GM12878 (cell line): ENCODE results near the gene HDDC3. TPM values are rescaled to one million over a fixed set of nuclear protein-coding genes. Genes with fewer than 3 reads are reported as not detected.

Experiments
- ATAC-seq: fragments of 200-7000 bp; cut with Tn5 transposase; 3 replicates; pipeline ENCODE4 v1.9.1; 2020; ENCODE audit warnings: mild to moderate bottlenecking, moderate library complexity
- BruUV-seq: library from RNA; stranded (reverse); fragments of 400-500 nt; replicated peaks from 2 replicates; lab custom pipeline; 2021; lab: Mats Ljungman, UMichigan
- CTCF ChIA-PET: fragments of 300-600 bp; sonication (Branson Sonifier 250); formaldehyde crosslinking; extraction: SDS; loops from one replicate; lab custom pipeline; 2021; ENCODE audit warnings: inconsistent platforms; lab: Yijun Ruan, JAX
- POLR2A ChIA-PET: fragments of 350-600 bp; formaldehyde crosslinking; extraction: SDS; loops from one replicate; lab custom pipeline; 2021; ENCODE audit warnings: inconsistent platforms; lab: Charles Lee
- RAD21 ChIA-PET: fragments of 300-600 bp; sonication (Branson Sonifier 250); formaldehyde crosslinking; loops from one replicate; lab custom pipeline; 2023; ENCODE audit warnings: antibody characterized with exemption; ENCODE audit not compliant: unreplicated experiment; lab: Charles Lee
- SMC1A ChIA-PET: fragments of 300-600 bp; sonication (Branson Sonifier 250); formaldehyde crosslinking; loops from one replicate; lab custom pipeline; 2023; ENCODE audit not compliant: unreplicated experiment, uncharacterized antibody; lab: Charles Lee
- DNase-seq: peaks from one replicate; pipeline ENCODE4 v3.0.0-alpha.2; 2011; ENCODE audit warnings: low read depth, low spot score
- FAIRE-seq: peaks from 3 replicates; lab custom pipeline; 2011; peaks lifted over from hg19 to GRCh38; lab: Jason Lieb, UNC
- H2AFZ ChIP-seq: 2 replicates; pipeline ENCODE4 v1.6.0; 2011; ENCODE audit warnings: low read depth, low read length, control low read depth; ENCODE audit not compliant: control insufficient read depth
- H3K27ac ChIP-seq: 2 replicates; pipeline ENCODE4 v1.5.1; 2011; ENCODE audit warnings: control low read depth; ENCODE audit not compliant: control insufficient read depth, insufficient read depth
- H3K27me3 ChIP-seq, 2 experiments: replicated peaks in 1 of 2; 2 replicates each; pipeline versions ENCODE4 v1.6.0 to v1.6.1; 2011; ENCODE audit warnings: low read length in 1 of 2; ENCODE audit not compliant: control insufficient read depth in 2 of 2, insufficient read depth in 2 of 2
- H3K36me3 ChIP-seq, 2 experiments: 2 replicates each; pipeline ENCODE4 v1.5.1; 2011; ENCODE audit warnings: low read length in 1 of 2; ENCODE audit not compliant: control insufficient read depth in 2 of 2, insufficient read depth in 2 of 2
- H3K4me1 ChIP-seq: 2 replicates; pipeline ENCODE4 v1.6.1; 2011; ENCODE audit warnings: mild to moderate bottlenecking, low read length, moderate library complexity, mixed read lengths; ENCODE audit not compliant: control insufficient read depth, insufficient read depth
- H3K4me2 ChIP-seq: 2 replicates; pipeline ENCODE4 v1.6.0; 2011; ENCODE audit warnings: control low read depth; ENCODE audit not compliant: control insufficient read depth, insufficient read depth
- H3K4me3 ChIP-seq: fragments of 200-600 bp; sonication (generic); 2 replicates; pipeline ENCODE4 v1.5.1; 2016
- H3K79me2 ChIP-seq: 2 replicates; pipeline ENCODE4 v1.6.0; 2011; ENCODE audit warnings: low read length; ENCODE audit not compliant: control insufficient read depth, insufficient read depth
- H3K9ac ChIP-seq: 2 replicates; pipeline ENCODE4 v1.8.0; 2011; ENCODE audit warnings: low read length, control low read depth, mixed read lengths; ENCODE audit not compliant: control insufficient read depth, insufficient read depth
- H3K9me3 ChIP-seq: replicated peaks from 3 replicates; pipeline ENCODE4 v1.5.1; 2011; ENCODE audit warnings: mild to moderate bottlenecking, low read length; ENCODE audit not compliant: control insufficient read depth, insufficient read depth
- H4K20me1 ChIP-seq: 2 replicates; pipeline ENCODE4 v1.6.0; 2011; ENCODE audit not compliant: control insufficient read depth, insufficient read depth
- FOS ChIP-seq: IDR thresholded peaks from 3 replicates; pipeline ENCODE4 v1.6.1; 2011; ENCODE audit warnings: borderline replicate concordance; ENCODE audit not compliant: insufficient read length; ENCODE audit errors: extremely low read depth
- POLR2A ChIP-seq: IDR thresholded peaks from 2 replicates; pipeline ENCODE4 v1.6.1; 2011; ENCODE audit warnings: low read depth, mild to moderate bottlenecking, low read length
- WGBS: methylation state at CpG from one replicate; pipeline ENCODE4 v1.1.6; 2016; ENCODE audit warnings: low lambda C conversion rate; ENCODE audit not compliant: insufficient replicate concordance, insufficient coverage; ENCODE audit errors: missing lambda C conversion rate; 5-methylcytosine and 5-hydroxymethylcytosine counted together
- in situ Hi-C: fragments of 300-500 bp; cut with MboI; formaldehyde crosslinking; loops from 9 replicates; pipeline ENCODE4 v1.14.3; 2018; ENCODE audit warnings: mixed read lengths
- intact Hi-C: fragments of 100-400 bp; cut with micrococcal nuclease; formaldehyde crosslinking; loops from one replicate; pipeline ENCODE4 v1.14.2; 2022; ENCODE audit not compliant: unreplicated experiment
- polyA plus RNA-seq, 11 experiments: library from polyadenylated mRNA; depleted of rRNA in 4 of 11; unstranded in 6 of 11; stranded (reverse) in 5 of 11; fragments of >200 nt; fragmentation: Nextera tagmentation in 4 of 11; fragmentation: Illumina TruSeq in 1 of 11; extraction: Ambion mirVana in 4 of 11; extraction: Trizol in 1 of 11; gene quantifications; 1 replicate in 1 of 11; 2 replicates in 10 of 11; pipeline versions ENCODE4 v1.2.1 to v1.2.3, GENCODE V29; 2011 to 2016; ENCODE audit warnings: inconsistent platforms in 2 of 11, missing spikeins in 2 of 11, low read depth in 1 of 11
- total RNA-seq, 4 experiments: library from RNA; depleted of rRNA in 3 of 4; stranded (reverse); fragments of >200 nt in 3 of 4; fragmentation: Illumina TruSeq in 1 of 4; extraction: Trizol in 1 of 4; gene quantifications; 2 replicates each; pipeline versions ENCODE4 v1.2.1 to v1.2.3, GENCODE V29; 2013 to 2021

The HDDC3 gene
- total and polyA plus RNA-seq, 10 of the 15 experiments (the other 5 are each of a cell fraction or from before 2014, with no cell fraction given) = 5.6 to 39.5 (median 23.0) TPM

DNA sequence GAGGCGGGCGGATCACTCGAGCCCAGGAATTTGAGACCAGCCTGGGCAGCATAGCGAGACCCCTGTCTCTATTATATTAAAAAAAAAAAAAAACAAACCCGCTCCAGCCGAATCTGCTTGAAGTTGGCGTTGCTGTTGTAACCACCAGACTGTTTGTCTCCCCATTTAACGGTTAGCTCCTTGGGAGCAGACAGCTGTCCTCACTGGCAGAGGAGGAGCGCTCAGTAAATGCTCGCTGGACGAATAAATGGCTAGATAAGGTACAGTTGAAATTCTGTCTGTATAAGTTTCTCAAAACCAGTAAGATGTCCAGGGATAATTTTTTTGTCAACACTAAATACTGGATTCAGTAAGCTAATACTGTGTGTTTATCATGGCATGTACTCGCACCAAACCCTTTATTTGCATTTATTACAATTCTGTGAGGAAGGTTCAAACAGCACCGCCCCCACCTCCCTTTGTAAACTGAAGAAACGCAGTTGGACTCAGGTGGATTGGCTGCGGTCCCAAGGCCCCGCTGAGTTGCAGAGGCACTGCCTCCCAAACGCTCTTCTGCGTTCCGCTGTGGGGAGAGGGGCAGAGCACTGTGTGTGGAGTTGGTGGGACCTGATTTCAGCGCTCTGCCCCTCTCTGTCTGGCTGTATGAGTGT lies 23.4 kb upstream of the HDDC3 start:
- Histone ChIP-seq H3K4me3 (peak overlapping the region; percentile 87), H4K20me1 (no peaks in the 10 kb centered on the region), H3K79me2 (peaks cover 24% of the 10 kb centered on the region), H3K4me1 (peaks cover 3% of the 10 kb centered on the region; the same call in 1 of the 2 replicates), H3K9me3 (no peaks in the 10 kb centered on the region), H3K36me3 (peaks cover 17 to 20% of the 10 kb centered on the region in 2 experiments), H2AFZ (no peak overlapping the region), H3K4me2 (peak overlapping the region; percentile 78), H3K27me3 (no peaks in the 10 kb centered on the region), H3K27ac (peak overlapping the region; percentile 98), H3K9ac (peak overlapping the region; percentile 98)
- intact Hi-C loops (loop anchor here (1.0 to 5.0 kb wide), 4 partner anchors 37 to 316 kb away; partner anchors contain the start of genes PRC1 and VPS33B), in situ Hi-C loops (loop anchor here (25.0 kb wide), 1 partner anchor 1368 kb away; the partner anchor contains the start of gene TICRR)
- no TSS peak for BruUV-seq
- peak; percentile 36; the same call in 1 of the 2 replicates for TF ChIP-seq POLR2A
- no peak for TF ChIP-seq FOS
- no peak for ATAC-seq
- 18% methylated on average over 20 of the region's 20 CpGs for WGBS
- no peak for DNase-seq
- POLR2A ChIA-PET = interaction anchor here (0.6 to 3.6 kb wide), 3 partner anchors 17 to 42 kb away, joined by 5 to 26 read pairs (median 5); no protein-coding TSS in a partner anchor
- RAD21 ChIA-PET = interaction anchor here (0.8 to 4.5 kb wide), 6 partner anchors 16 to 94 kb away, joined by 3 to 24 read pairs (median 3); partner anchors contain the start of genes HDDC3 and UNC45A
- CTCF ChIA-PET = interaction anchor here (0.5 to 6.4 kb wide), 21 partner anchors 11 to 320 kb away, joined by 3 to 74 read pairs (median 5); partner anchors contain the start of genes HDDC3, PRC1 and UNC45A
- no peak for FAIRE-seq
- SMC1A ChIA-PET = interaction anchor here (1.0 to 4.1 kb wide), 6 partner anchors 16 to 77 kb away, joined by 3 to 18 read pairs (median 8); partner anchors contain the start of genes HDDC3 and UNC45A
